OCI-LY3 (cell line): ENCODE data around the gene MEAK7.

Experiments used
- H2AFZ ChIP-seq: fragments of 200-600, 300-600 bp; shearing (Covaris generic); 2 replicates; pipeline ENCODE4 v1.6.0; 2014; ENCODE audit warnings: antibody characterized with exemption, low read depth, low read length
- H3K27ac ChIP-seq: fragments of 200-600, 300-600 bp; sonication (generic); 2 replicates; pipeline ENCODE4 v1.5.1; 2014; ENCODE audit warnings: mild to moderate bottlenecking, low read length, moderate library complexity, mixed read lengths
- H3K27me3 ChIP-seq: fragments of 200-600, 300-600 bp; sonication (generic); 2 replicates; pipeline ENCODE4 v1.6.1; 2014; ENCODE audit warnings: low read depth, low read length, mixed read lengths
- H3K36me3 ChIP-seq: fragments of 200-600, 300-600 bp; sonication (generic); replicated peaks from 2 replicates; pipeline ENCODE3; 2014; ENCODE audit warnings: low read depth, low read length, mixed read lengths
- H3K4me1 ChIP-seq: fragments of 300-600, 200-600 bp; sonication (generic); 2 replicates; pipeline ENCODE4 v1.6.1; 2014; ENCODE audit warnings: low read length, mixed read lengths
- H3K4me2 ChIP-seq: fragments of 200-600, 300-600 bp; sonication (generic); 2 replicates; pipeline ENCODE4 v1.6.1; 2014; ENCODE audit warnings: low read length, mixed read lengths
- H3K4me3 ChIP-seq: fragments of 300-600, 200-600 bp; sonication (generic); 2 replicates; pipeline ENCODE4 v1.5.1; 2014; ENCODE audit warnings: antibody characterized with exemption, mild to moderate bottlenecking, low read length, moderate library complexity
- H3K79me2 ChIP-seq: fragments of 300-600, 200-600 bp; shearing (Covaris generic); 2 replicates; pipeline ENCODE4 v1.6.1; 2014; ENCODE audit warnings: mild to moderate bottlenecking, low read length, mixed read lengths
- H3K9ac ChIP-seq: fragments of 300-600, 200-600 bp; shearing (Covaris generic); 2 replicates; pipeline ENCODE4 v1.6.0; 2014; ENCODE audit warnings: mild to moderate bottlenecking, low read length, moderate library complexity
- H3K9me3 ChIP-seq: fragments of 200-600, 300-600 bp; shearing (Covaris generic); 2 replicates; pipeline ENCODE4 v1.6.1; 2014; ENCODE audit warnings: low read length, mixed read lengths; ENCODE audit not compliant: insufficient read depth
- H4K20me1 ChIP-seq: fragments of 200-600, 300-600 bp; sonication (generic); 2 replicates; pipeline ENCODE4 v1.6.1; 2016; ENCODE audit warnings: low read length, mixed read lengths; ENCODE audit not compliant: insufficient read depth
- CTCF ChIP-seq: fragments of 200-600, 300-600 bp; sonication (generic); IDR thresholded peaks from 2 replicates; pipeline ENCODE4 v1.5.1; 2014; ENCODE audit warnings: antibody characterized with exemption, low read length, low read depth
- EZH2phosphoT487 ChIP-seq: fragments of 200-600 bp; shearing (Covaris generic); IDR thresholded peaks from 2 replicates; pipeline ENCODE4 v1.6.1; 2018; ENCODE audit warnings: antibody characterized with exemption, mixed run types, low read depth

Gene MEAK7

GRCh38 chr16:84524346-84524920, 20.0 kb upstream of the MEAK7 start:
- H2AFZ ChIP-seq: no peak overlapping the region
- no peaks in the 10 kb centered on the region for H3K9me3 ChIP-seq
- no peaks in the 10 kb centered on the region for H3K79me2 ChIP-seq
- H4K20me1 ChIP-seq: no peaks in the 10 kb centered on the region
- no peak for TF ChIP-seq CTCF
- no peak for TF ChIP-seq EZH2phosphoT487
- H3K4me3 ChIP-seq: no peak overlapping the region
- no peaks in the 10 kb centered on the region for H3K36me3 ChIP-seq
- H3K27ac ChIP-seq: no peak overlapping the region
- no peak overlapping the region for H3K9ac ChIP-seq
- H3K4me2 ChIP-seq: no peak overlapping the region
- peaks cover 3% of the 10 kb centered on the region; the same call in 1 of the 2 replicates for H3K27me3 ChIP-seq
- no peaks in the 10 kb centered on the region for H3K4me1 ChIP-seq

- Histone ChIP-seq H3K4me3 (no peak overlapping the region), H3K9ac (no peak overlapping the region), H3K9me3 (no peaks in the 10 kb centered on the region), H3K79me2 (no peaks in the 10 kb centered on the region), H2AFZ (no peak overlapping the region), H3K27ac (no peak overlapping the region), H3K4me2 (no peak overlapping the region), H3K36me3 (no peaks in the 10 kb centered on the region), H4K20me1 (no peaks in the 10 kb centered on the region), H3K4me1 (no peaks in the 10 kb centered on the region), H3K27me3 (peaks cover 3% of the 10 kb centered on the region; the same call in 1 of the 2 replicates)
- TF ChIP-seq EZH2phosphoT487: no peak
- TF ChIP-seq CTCF: no peak
Measured at GRCh38 chr16:84521497-84521770, 17.0 kb upstream of the MEAK7 start.

GRCh38 chr16:84520725-84521496, 16.5 kb upstream of the MEAK7 start:
- H3K4me2 ChIP-seq: no peak overlapping the region
- TF ChIP-seq EZH2phosphoT487 (no peak), CTCF (no peak)
- H3K36me3 ChIP-seq: no peaks in the 10 kb centered on the region
- peaks cover 3% of the 10 kb centered on the region; the same call in 1 of the 2 replicates for H3K27me3 ChIP-seq
- no peaks in the 10 kb centered on the region for H3K79me2 ChIP-seq
- H3K4me1 ChIP-seq: no peaks in the 10 kb centered on the region
- no peak overlapping the region for H2AFZ ChIP-seq
- H3K4me3 ChIP-seq: no peak overlapping the region
- H3K9ac ChIP-seq: no peak overlapping the region
- H3K9me3 ChIP-seq: no peaks in the 10 kb centered on the region
- H3K27ac ChIP-seq: no peak overlapping the region
- H4K20me1 ChIP-seq: no peaks in the 10 kb centered on the region

GRCh38 chr16:84519855-84520254, 15.4 kb upstream of the MEAK7 start:
- H2AFZ ChIP-seq: no peak overlapping the region
- H3K4me1 ChIP-seq: peaks cover 9% of the 10 kb centered on the region
- no peak overlapping the region for H3K9ac ChIP-seq
- no peaks in the 10 kb centered on the region for H3K9me3 ChIP-seq
- H3K36me3 ChIP-seq: no peaks in the 10 kb centered on the region
- H3K79me2 ChIP-seq: no peaks in the 10 kb centered on the region
- no peaks in the 10 kb centered on the region for H4K20me1 ChIP-seq
- H3K27ac ChIP-seq: no peak overlapping the region
- H3K4me2 ChIP-seq: no peak overlapping the region
- H3K4me3 ChIP-seq: no peak overlapping the region
- peaks cover 3% of the 10 kb centered on the region; the same call in 1 of the 2 replicates for H3K27me3 ChIP-seq
- TF ChIP-seq EZH2phosphoT487: no peak
- no peak for TF ChIP-seq CTCF
